HEK293 (cell line): ENCODE results near the gene UNG.

Experiments used
- CTCF ChIA-PET: fragments of 350-600 bp; formaldehyde crosslinking; extraction: SDS; loops from one replicate; lab custom pipeline; 2021; ENCODE audit warnings: antibody characterized with exemption; lab: Yijun Ruan, JAX
- POLR2A ChIA-PET: fragments of 300-600 bp; formaldehyde crosslinking; extraction: SDS; loops from one replicate; lab custom pipeline; 2020; ENCODE audit warnings: antibody characterized with exemption, inconsistent platforms; lab: Yijun Ruan, JAX
- H3K27ac ChIP-seq: fragments of 200-500 bp; sonication (Bioruptor generic); 2 replicates; pipeline ENCODE4 v1.5.1; 2014; ENCODE audit warnings: low read depth, low read length, control low read depth, inconsistent platforms; ENCODE audit errors: extremely low read depth
- H3K36me3 ChIP-seq, 2 experiments: fragments of 200-500 bp in 1 of 2; sonication (Bioruptor generic) in 1 of 2; 1 replicate in 1 of 2; 2 replicates in 1 of 2; pipeline ENCODE4 v1.5.1; 2014 to 2017; ENCODE audit warnings: inconsistent platforms in 2 of 2, low read length in 2 of 2; ENCODE audit not compliant: control insufficient read depth in 2 of 2, insufficient read depth in 1 of 2
- H3K4me1 ChIP-seq: fragments of 200-500 bp; sonication (Bioruptor generic); 2 replicates; pipeline ENCODE4 v1.5.1; 2014; ENCODE audit warnings: mild to moderate bottlenecking, low read length, inconsistent platforms; ENCODE audit not compliant: control insufficient read depth, insufficient read depth
- H3K4me3 ChIP-seq: 2 replicates; pipeline ENCODE4 v1.5.1; 2011; ENCODE audit warnings: low read depth, mild to moderate bottlenecking, control low read depth, low read length, moderate library complexity
- H3K9me3 ChIP-seq: fragments of 200-500 bp; sonication (Bioruptor generic); 2 replicates; pipeline ENCODE4 v1.5.1; 2014; ENCODE audit warnings: low read depth, low read length, inconsistent platforms; ENCODE audit not compliant: control insufficient read depth, insufficient read depth
- BCL6B ChIP-seq: fragments of 450-650 bp; formaldehyde crosslinking; IDR thresholded peaks from 2 replicates; pipeline ENCODE4 v1.5.1; 2017; ENCODE audit warnings: missing biosample characterization, missing genetic modification characterization
- EGR2 ChIP-seq: fragments of 450-650 bp; formaldehyde crosslinking; IDR thresholded peaks from 2 replicates; pipeline ENCODE4 v1.5.1; 2016; ENCODE audit warnings: low read depth, missing biosample characterization, missing genetic modification characterization
- HOXA7 ChIP-seq: sonication (generic); formaldehyde crosslinking; IDR thresholded peaks from 2 replicates; pipeline ENCODE4 v1.8.1; 2022; ENCODE audit warnings: missing genetic modification reagents, borderline replicate concordance
- KLF7 ChIP-seq: fragments of 450-650 bp; formaldehyde crosslinking; IDR thresholded peaks from 2 replicates; pipeline ENCODE4 v1.5.1; 2016; ENCODE audit warnings: missing biosample characterization, missing genetic modification characterization, borderline replicate concordance
- KLF9 ChIP-seq: fragments of 450-650 bp; formaldehyde crosslinking; IDR thresholded peaks from 2 replicates; pipeline ENCODE4 v1.5.1; 2016; ENCODE audit warnings: missing biosample characterization, missing genetic modification characterization, low read depth
- PBX3 ChIP-seq: sonication (generic); formaldehyde crosslinking; IDR thresholded peaks from 2 replicates; pipeline ENCODE4 v1.8.1; 2022; ENCODE audit warnings: mild to moderate bottlenecking, moderate library complexity, missing genetic modification reagents
- ZBTB17 ChIP-seq: fragments of 450-650 bp; formaldehyde crosslinking; IDR thresholded peaks from 2 replicates; pipeline ENCODE4 v1.5.1; 2016; ENCODE audit warnings: missing biosample characterization, missing genetic modification characterization
- ZBTB20 ChIP-seq: fragments of 450-650 bp; formaldehyde crosslinking; IDR thresholded peaks from 2 replicates; pipeline ENCODE4 v1.5.1; 2016; ENCODE audit warnings: missing biosample characterization, missing genetic modification characterization
- ZNF248 ChIP-seq: fragments of 450-650 bp; formaldehyde crosslinking; IDR thresholded peaks from 2 replicates; pipeline ENCODE4 v1.5.1; 2017; ENCODE audit warnings: missing biosample characterization, missing genetic modification characterization
- ZNF26 ChIP-seq: fragments of 450-650 bp; formaldehyde crosslinking; IDR thresholded peaks from 2 replicates; pipeline ENCODE4 v1.5.1; 2016; ENCODE audit warnings: missing biosample characterization, missing genetic modification characterization
- ZNF266 ChIP-seq: fragments of 450-650 bp; formaldehyde crosslinking; IDR thresholded peaks from 2 replicates; pipeline ENCODE4 v1.5.1; 2016; ENCODE audit warnings: missing biosample characterization, missing genetic modification characterization, low read depth
- ZNF280C ChIP-seq: fragments of 450-650 bp; formaldehyde crosslinking; IDR thresholded peaks from 2 replicates; pipeline ENCODE4 v1.5.1; 2016; ENCODE audit warnings: missing biosample characterization, missing genetic modification characterization
- ZNF362 ChIP-seq: fragments of 450-650 bp; formaldehyde crosslinking; IDR thresholded peaks from 2 replicates; pipeline ENCODE4 v1.5.1; 2016; ENCODE audit warnings: missing biosample characterization, missing genetic modification characterization
- ZNF416 ChIP-seq: fragments of 450-650 bp; formaldehyde crosslinking; IDR thresholded peaks from 2 replicates; pipeline ENCODE4 v1.5.1; 2016; ENCODE audit warnings: missing biosample characterization, missing genetic modification characterization
- ZNF473 ChIP-seq: fragments of 450-650 bp; formaldehyde crosslinking; IDR thresholded peaks from 2 replicates; pipeline ENCODE4 v1.5.1; 2017; ENCODE audit warnings: missing biosample characterization, missing genetic modification characterization
- ZNF580 ChIP-seq: fragments of 450-650 bp; formaldehyde crosslinking; IDR thresholded peaks from 2 replicates; pipeline ENCODE4 v1.5.1; 2016; ENCODE audit warnings: missing biosample characterization, missing genetic modification characterization
- ZNF785 ChIP-seq: fragments of 450-650 bp; formaldehyde crosslinking; IDR thresholded peaks from 2 replicates; pipeline ENCODE4 v1.5.1; 2016; ENCODE audit warnings: missing biosample characterization, missing genetic modification characterization
- ZNF830 ChIP-seq: fragments of 450-650 bp; IDR thresholded peaks from 2 replicates; pipeline ENCODE4 v1.5.0; 2018; ENCODE audit warnings: missing biosample characterization, missing genetic modification characterization, low read depth, mild to moderate bottlenecking, moderate library complexity
- ZSCAN5A ChIP-seq: fragments of 450-650 bp; formaldehyde crosslinking; IDR thresholded peaks from 2 replicates; pipeline ENCODE4 v1.5.1; 2016; ENCODE audit warnings: missing biosample characterization, missing genetic modification characterization

The UNG gene

GRCh38 chr12:109065154-109065852 lies 32.1 kb upstream of the UNG start:
- ChIA-PET CTCF (interaction anchor here (0.6 kb wide), 1 partner anchor 14 kb away, joined by 3 read pairs; no protein-coding TSS in a partner anchor), POLR2A (no interaction called here)
- H3K4me1 ChIP-seq, result no peaks in the 10 kb centered on the region
- no peaks in the 10 kb centered on the region for H3K9me3 ChIP-seq
- H3K27ac ChIP-seq, result no peak overlapping the region
- H3K4me3 ChIP-seq, result no peak overlapping the region
- peaks cover 6 to 45% of the 10 kb centered on the region in 2 experiments; a peak in 2 of 3 replicates for H3K36me3 ChIP-seq
- TF ChIP-seq ZBTB17 (no peak), EGR2 (tag by site-specific recombination) (no peak), ZNF785 (tag by site-specific recombination) (no peak), ZSCAN5A (tag by site-specific recombination) (no peak), ZNF280C (tag by site-specific recombination) (no peak), BCL6B (no peak), KLF7 (no peak), ZNF362 (no peak), HOXA7 (CRISPR knock-in tag) (no peak), PBX3 (CRISPR knock-in tag) (no peak), ZNF266 (tag by site-specific recombination) (no peak), ZNF416 (tag by site-specific recombination) (no peak), ZBTB20 (tag by site-specific recombination) (no peak), ZNF580 (tag by site-specific recombination) (no peak), ZNF473 (tag by site-specific recombination) (no peak), ZNF248 (tag by site-specific recombination) (no peak), ZNF26 (tag by site-specific recombination) (no peak), ZNF830 (tag by site-specific recombination) (no peak), KLF9 (tag by site-specific recombination) (no peak)
